Ishikawa (cell line): Measurements from ENCODE around the gene MAGI1.

Experiments
- CEBPB ChIP-seq: IDR thresholded peaks from 2 replicates; pipeline ENCODE4 v1.6.1; 2012
- EGR1 ChIP-seq: IDR thresholded peaks from 2 replicates; pipeline ENCODE4 v1.6.1; 2012
- EP300 ChIP-seq: IDR thresholded peaks from 2 replicates; pipeline ENCODE4 v1.6.1; 2012; ENCODE audit warnings: borderline replicate concordance
- FOXM1 ChIP-seq: IDR thresholded peaks from 2 replicates; pipeline ENCODE4 v1.6.1; 2012; ENCODE audit warnings: low read depth, borderline replicate concordance
- RAD21 ChIP-seq: IDR thresholded peaks from 2 replicates; pipeline ENCODE4 v1.6.1; 2012; ENCODE audit warnings: low read depth
- TAF1 ChIP-seq: IDR thresholded peaks from 2 replicates; pipeline ENCODE4 v1.6.1; 2012; ENCODE audit warnings: low read depth, mild to moderate bottlenecking
- YY1 ChIP-seq: IDR thresholded peaks from 2 replicates; pipeline ENCODE4 v1.6.1; 2012; ENCODE audit warnings: low read depth
- ZBTB7A ChIP-seq: IDR thresholded peaks from 2 replicates; pipeline ENCODE4 v1.6.1; 2012; ENCODE audit warnings: low read depth
- TF ChIP-seq, protein P1 (sequence below): IDR thresholded peaks from 2 replicates; pipeline ENCODE4 v1.6.1; 2012
- TF ChIP-seq, protein P2 (sequence below): IDR thresholded peaks from 2 replicates; pipeline ENCODE4 v1.6.1; 2012; ENCODE audit warnings: low read depth, mild to moderate bottlenecking

DNA sequence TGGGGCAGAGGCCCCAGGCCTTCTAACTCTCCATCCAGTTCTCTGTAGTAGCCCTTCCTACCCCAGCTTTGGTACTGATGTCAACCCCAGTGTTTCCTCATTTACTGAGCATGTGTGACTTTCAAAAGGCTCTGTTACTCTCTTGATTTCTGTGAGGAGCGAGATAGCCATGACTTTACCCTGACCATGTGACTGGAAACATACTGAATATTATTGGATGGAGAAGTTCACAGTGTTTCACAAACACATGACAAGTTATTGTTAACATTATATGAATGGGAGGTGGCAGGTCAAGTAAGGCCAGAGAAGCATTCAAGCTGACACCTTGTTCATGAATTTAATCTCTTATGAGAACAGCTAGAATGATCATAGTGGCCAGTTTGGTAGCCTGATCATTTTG, 53.7 kb downstream of the MAGI1 start:
- TF ChIP-seq, protein P1, sequence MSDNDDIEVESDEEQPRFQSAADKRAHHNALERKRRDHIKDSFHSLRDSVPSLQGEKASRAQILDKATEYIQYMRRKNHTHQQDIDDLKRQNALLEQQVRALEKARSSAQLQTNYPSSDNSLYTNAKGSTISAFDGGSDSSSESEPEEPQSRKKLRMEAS, result no peak
- TF ChIP-seq EP300 (no peak), FOXM1 (no peak), EGR1 (no peak), TAF1 (no peak), RAD21 (no peak), CEBPB (no peak), YY1 (no peak), ZBTB7A (no peak)
- TF ChIP-seq, protein P2, sequence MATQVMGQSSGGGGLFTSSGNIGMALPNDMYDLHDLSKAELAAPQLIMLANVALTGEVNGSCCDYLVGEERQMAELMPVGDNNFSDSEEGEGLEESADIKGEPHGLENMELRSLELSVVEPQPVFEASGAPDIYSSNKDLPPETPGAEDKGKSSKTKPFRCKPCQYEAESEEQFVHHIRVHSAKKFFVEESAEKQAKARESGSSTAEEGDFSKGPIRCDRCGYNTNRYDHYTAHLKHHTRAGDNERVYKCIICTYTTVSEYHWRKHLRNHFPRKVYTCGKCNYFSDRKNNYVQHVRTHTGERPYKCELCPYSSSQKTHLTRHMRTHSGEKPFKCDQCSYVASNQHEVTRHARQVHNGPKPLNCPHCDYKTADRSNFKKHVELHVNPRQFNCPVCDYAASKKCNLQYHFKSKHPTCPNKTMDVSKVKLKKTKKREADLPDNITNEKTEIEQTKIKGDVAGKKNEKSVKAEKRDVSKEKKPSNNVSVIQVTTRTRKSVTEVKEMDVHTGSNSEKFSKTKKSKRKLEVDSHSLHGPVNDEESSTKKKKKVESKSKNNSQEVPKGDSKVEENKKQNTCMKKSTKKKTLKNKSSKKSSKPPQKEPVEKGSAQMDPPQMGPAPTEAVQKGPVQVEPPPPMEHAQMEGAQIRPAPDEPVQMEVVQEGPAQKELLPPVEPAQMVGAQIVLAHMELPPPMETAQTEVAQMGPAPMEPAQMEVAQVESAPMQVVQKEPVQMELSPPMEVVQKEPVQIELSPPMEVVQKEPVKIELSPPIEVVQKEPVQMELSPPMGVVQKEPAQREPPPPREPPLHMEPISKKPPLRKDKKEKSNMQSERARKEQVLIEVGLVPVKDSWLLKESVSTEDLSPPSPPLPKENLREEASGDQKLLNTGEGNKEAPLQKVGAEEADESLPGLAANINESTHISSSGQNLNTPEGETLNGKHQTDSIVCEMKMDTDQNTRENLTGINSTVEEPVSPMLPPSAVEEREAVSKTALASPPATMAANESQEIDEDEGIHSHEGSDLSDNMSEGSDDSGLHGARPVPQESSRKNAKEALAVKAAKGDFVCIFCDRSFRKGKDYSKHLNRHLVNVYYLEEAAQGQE, result no peak
